Middle frontal gyrus (tissue), 1 donor: ENCODE results near the gene MYLIP.

Source experiments
- DNase-seq: peaks from one replicate; pipeline ENCODE4 v3.0.0-alpha.2; 2015; ENCODE audit warnings: low spot score; ENCODE audit errors: extremely low spot score

Gene MYLIP

DNA sequence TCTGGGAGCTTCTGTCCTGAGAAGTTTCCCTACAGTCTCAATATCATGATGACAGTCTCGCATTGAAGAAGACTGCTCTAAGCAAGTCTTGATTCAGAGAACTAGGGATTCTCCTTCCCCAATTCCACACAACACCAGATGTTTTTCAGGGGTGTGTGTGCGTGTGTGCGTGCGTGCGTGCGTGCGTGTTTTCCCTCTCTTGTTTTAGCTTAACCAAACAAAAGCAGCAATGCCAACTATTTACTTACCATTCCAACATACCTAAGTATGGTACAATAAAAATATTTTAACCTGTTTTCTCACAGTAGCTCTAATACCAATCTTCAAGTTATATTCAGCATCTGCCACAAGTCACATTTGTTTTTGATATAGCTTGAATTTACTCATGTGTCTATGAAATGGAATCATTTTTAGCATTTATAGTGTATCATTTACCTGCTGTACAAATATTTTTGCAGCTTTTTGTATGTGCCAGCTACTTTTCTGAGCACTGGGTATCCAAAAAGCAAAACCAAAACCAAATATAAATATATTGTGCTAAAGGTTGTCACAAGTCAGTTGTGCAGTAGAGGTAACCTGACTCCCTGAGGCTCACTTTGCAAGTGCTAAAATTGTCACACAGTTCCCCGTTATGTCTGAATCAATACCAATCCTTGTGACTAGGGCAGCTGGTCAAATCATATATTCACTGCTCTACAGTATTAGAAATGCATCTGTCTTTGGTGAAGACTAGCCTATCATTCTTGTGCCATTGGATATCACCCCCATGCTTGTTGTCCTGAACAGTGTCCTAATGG, 21.7 kb upstream of the MYLIP start:
- no peak for DNase-seq

DNA sequence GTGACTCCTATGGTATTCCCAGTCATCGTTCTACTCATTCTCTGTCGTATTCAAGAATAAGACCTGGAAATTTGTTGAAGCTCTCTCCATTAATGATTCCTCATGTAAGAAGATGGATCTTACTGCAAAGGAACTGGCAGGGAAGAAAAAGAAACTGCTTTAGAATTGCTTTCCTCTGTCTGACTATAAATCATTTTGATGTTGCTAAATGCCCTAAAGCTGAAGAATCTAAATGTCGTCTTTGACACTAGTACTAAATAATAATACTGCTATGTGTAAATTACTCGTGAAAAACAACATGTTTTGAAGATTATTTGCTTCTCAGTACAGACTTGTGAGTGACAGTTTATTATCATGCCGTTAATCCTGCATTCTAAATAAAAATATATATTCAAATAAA, 20.5 kb upstream of the MYLIP start:
- no peak for DNase-seq

DNA sequence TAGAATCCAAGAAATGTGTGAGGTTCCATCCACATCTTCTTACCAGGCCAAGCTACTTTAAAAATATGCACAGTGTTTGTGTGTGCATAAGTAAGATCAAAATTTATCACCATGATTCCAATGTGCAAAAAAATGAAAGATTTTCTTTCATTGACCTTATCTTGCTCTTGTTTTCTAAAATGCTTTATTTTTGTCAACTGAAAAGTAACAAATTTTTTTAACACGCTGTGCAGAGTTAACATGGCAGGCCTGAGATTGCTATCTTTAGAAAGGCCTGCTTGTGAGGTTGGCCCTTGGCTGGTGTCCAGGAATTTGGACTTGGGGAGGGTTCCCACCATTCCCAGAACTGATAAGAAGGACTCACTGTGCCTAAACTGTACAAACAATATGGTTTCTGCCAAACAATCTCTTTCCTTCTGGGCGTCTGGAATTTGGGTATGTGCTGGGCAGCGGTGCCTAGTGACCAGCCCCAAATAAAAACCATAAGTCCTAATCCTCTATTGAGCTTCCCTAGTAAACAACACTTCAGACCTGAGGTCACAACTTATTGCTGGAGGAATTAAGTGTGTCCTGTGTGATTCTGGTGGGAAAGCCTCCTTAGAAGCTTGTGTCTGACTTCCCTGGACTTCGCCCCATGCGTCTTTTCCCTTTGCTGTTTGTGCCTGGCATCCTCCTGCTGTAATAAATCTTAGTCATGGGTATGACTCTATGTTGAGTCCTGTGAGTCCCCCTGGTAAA, 19.8 kb upstream of the MYLIP start:
- no peak for DNase-seq

DNA sequence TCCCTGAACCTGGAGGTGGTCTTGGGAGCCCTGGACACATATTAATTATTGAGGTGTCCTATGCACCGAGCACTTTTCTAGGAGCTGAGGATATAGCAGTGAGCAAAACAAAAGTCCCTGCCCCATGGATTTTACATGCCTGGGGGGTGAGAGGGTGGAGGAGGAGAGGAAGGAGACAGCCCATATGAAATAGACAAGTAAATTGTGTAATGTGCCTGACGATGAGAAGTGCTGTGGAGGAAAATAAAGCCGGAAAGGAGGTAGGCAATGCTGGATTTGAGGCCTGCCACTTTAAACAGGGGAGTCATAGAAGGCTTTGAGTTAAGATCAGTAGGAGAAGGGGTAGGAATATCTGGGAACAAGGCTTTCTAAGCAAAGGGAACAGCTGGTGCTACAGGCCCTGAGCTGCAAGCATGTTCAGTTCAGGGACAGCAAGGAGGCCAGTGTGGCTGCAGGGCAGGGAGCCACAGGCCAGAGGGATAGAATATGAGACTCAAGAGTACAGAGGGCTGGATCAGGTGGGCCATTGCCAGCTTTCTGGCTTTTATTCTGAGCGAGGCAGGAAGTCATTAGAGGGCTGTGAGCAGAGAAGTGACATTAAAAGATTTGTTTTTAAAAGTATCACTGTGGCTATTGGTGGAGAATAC, 19.1 kb upstream of the MYLIP start:
- no peak for DNase-seq

DNA sequence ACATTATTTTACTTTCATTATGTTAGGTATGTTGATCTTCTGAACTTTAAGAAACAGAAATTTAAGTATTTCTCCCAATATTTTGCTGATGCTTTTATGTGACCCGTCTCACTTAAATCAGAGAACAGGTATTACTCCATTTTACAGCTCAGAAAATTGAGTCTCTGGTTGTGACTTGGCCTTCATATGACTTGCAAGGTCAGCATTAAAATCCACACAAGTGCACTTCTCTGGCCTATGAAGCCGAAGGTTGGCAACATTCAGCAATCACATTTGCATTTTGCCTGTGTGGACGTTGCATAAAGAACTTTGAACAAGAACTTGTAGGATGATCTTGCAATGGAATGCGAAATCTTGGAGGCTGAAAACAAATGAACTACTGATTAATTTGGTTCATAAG, 10.1 kb upstream of the MYLIP start:
- no peak for DNase-seq

DNA sequence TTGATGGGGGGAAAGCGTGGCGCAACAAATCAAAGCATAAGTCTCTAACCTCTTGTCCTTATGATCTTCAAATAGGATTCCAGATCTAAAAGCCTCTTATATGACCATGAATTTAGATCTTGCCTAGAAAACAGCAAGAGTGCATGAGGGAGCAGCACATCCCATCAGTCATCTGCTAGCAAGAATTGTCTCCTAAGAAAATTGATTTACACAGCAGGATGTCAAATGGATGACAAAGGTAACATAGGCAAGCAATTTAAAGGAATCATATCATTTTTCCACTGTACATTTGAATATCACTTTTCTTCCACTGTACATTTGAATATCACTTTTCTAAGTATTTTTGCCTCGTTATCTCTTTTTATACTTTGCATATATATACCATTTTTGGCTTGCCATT, 7.5 kb upstream of the MYLIP start:
- no peak for DNase-seq

DNA sequence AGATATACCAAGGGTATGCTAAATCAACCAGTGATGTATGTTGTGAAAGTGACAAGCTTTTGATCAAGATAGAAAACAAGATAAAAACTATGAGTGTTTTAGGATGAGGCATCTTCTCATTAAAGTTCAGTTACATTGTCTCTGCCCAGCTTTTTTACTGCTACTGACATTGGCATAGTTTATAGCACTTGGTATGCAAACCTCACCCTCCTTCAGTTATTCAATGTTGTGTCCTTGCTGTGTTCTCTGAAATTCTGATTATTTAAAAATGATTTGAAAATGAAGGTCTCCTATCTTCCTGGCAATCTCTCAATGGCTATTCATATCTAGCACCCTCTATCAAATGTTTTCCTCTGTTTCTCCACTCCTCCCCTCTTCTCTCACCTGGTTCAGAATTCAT, 6.7 kb upstream of the MYLIP start:
- no peak for DNase-seq

DNA sequence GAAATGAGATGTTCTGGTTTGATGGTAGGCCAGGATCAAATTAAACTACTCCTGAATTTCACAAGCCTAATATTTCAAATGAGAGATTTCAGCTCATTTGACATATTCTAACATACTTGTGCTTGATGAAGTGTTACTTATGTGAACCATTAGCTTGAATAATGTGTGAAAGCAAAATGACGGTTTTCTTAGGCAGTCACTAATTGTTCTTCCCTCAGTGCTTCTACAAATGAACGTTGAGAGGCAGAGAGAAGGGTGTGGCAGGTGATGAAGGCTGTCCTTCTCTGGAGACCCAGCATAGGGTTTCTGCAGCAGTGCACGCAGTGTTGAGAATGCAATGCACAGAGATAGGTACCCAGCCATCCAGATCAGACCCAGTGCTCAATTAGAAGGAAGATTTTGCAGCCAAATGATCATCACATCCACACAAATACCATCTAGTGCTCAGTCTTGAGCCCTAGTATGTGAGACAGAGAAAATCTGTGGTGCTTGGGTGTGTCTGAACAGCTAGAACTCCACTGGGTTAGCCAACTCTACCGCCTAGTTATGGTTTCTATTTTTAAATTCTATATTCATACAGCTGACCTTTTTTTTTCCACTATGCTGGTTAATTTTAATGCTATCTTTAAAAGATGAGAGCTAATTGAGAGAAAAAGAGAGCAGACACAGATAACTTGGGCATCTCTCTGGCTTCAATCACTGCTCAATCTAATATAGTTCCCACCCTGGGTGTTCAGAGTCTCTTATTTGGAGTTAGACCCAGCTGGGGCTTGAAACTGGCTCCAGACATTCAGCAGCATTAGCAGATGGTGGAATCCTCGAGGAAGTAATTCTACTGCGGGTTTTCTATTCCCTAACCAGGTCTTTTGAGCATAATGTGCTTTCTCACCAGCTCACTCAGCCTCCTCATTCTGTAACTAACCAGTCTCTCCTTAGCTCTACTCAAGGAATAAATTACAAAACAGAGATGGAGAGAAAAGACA, 4.4 kb upstream of the MYLIP start:
- DNase-seq = no peak

DNA sequence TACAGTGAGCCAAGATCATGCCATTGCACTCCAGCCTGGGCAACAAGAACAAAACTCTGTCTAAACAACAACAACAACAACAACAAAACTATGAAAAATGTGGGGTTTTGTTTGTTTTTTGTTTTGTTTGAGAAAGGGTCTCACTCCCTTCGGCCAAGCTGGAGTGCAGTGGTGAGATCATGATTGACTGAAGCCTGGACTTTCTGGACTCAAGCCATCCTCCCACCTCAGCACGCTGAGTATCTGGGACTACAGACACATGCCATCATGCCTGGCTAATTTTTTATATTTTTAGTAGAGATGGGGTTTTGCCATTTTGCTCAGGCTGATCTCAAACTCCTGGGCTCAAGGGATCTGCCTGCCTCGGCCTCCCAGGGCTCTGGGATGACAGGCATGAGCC, 2.8 kb upstream of the MYLIP start:
- no peak for DNase-seq

DNA sequence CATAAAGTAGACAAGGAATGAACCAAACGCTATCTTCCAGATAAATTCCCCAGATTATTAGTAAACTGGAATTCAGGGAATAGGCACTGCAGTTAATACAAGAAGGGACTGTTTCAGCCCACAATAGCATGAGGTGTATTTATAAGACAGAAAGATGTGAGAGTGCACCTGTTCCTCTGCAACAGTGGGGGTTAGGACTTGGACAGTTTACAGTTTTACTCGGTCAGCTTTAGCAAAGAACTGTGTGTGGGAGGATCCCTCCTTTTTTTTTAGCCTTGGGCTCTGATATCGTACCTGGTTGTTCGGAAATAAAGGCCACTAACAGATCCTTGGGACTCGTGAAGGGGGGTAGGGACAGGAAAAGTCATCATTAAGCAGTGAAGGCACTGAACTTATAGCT, 2.0 kb upstream of the MYLIP start:
- no peak for DNase-seq

DNA sequence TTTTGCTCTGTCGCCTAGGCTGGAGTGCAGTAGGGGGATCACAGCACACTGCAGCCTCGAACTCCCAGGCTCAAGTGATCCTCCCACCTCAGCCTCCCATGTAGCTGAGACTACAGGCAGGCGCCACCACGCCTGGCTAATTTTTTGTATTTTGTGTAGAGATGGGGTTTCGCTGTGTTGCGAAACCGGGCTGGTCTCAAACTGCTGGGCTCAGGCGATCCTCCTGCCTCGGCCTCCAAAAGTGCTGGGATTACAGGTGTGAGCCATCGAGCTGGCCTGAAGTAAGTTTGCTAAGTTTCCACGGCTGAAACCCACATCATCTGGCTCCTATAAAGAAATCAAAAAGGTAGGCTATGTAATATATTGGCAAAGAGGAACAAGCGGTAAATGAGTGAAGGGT, 1.4 kb upstream of the MYLIP start:
- no peak for DNase-seq

DNA sequence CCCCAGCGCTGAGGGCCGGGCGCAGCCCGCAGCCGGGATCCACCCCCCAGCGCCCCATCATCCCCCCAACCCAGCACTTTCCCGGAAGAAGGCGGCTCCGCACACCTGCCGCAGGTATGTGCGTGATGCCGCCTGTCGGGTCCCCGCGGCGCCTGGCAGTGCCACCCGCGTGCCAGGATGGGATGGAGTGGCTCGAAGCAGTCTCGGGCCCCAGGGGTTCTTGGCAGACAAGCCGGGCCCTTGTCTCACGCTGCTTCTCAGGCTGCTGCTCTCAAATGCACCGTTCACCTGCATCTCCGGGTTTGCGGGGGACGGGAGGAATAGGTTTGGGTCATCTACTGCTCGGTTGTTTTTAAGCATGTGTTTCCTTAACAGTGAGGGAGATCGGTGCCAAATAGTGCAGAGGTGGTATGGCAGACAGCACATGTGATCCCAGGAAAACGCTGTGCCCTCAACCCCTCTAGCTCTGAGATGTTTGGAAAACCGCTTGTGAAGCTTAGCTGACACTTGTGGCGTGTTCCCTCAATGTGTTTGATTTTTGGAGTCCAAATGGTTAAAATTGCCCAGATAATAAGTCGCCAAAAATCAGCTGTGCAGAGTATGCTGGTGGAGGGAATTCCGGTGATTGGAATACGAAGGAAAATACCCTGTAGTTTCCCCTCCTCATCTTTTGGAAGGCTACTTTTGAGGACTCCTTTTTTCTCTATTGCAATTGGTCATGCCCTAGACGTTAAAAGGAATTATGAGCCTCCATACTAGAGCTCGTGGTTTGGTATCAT, 926 bp downstream of the MYLIP start:
- DNase-seq = no peak

DNA sequence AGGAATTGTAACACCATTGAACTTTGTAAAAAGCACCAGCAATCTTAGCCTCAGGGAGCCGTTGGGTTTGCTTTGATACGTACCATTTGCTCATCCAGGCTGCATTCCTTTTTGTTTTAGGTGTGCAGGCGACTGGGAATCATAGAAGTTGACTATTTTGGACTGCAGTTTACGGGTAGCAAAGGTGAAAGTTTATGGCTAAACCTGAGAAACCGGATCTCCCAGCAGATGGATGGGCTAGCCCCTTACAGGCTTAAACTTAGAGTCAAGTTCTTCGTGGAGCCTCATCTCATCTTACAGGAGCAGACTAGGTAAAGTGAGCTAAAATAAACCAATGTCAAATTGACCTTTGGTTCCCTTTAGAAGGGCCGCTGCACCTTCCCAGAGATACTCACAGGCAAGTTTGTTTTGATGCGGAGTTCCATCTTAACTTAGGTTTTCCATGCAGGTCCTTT, 1.6 kb downstream of the MYLIP start:
- no peak for DNase-seq

DNA sequence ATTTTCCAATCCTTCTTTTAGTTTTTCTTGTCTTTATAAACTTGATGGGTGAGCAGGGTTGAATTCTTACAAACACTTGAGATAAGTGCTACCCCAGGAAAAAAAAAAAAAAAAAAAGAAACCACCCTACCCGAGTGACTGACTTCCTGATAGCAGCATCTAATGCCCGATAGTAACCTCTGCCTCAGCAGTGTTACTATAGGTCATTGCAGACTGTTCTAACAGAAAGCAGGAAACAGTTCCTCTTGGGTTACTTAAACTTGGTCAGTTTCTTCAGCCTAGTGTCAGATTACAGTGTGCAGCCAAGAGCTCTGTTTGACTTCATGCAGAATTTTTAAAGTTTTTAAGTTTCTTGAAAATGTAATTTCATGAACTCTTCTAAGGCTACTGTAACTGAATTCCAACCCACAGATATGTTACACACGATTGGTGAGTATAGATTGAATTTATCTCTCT, 2.1 kb downstream of the MYLIP start:
- no peak for DNase-seq

DNA sequence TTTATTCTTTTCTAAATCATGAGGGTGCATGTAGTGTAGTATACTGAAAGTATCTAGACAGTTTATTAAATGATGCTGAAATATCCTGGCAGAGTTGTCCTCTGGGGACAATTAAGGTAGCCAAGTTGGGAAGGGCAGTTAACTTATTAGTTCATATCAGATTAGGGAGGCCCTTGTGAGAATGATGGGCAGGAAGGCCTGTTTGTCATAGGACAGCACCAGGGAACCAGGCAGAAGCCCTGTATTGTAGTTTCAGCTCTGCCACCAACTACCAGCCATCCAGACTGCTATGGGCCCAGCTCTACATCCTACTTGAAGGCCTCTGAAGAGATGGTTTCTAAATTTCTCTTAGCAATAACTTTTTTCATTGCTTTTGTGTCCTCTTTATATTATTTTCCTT, 4.0 kb downstream of the MYLIP start:
- no peak for DNase-seq

DNA sequence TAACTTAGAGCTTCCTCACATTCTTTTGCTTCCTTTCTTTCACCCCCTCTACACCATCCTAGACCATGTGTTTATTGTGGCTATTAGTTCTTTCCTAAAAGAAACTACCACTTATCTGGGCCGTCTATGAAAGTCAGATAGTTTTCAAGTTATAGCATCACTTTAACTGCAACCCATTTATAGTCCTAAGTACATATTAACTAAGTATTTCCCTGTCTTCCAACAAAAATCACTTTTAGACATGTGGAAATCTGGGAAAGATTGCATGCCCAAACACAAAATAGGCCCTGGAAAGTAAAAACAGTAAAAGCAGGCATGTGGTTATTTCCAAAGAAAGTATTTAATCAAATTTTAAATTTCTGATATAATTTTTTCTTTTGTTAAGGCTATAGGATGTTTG, 5.5 kb downstream of the MYLIP start:
- DNase-seq = no peak

DNA sequence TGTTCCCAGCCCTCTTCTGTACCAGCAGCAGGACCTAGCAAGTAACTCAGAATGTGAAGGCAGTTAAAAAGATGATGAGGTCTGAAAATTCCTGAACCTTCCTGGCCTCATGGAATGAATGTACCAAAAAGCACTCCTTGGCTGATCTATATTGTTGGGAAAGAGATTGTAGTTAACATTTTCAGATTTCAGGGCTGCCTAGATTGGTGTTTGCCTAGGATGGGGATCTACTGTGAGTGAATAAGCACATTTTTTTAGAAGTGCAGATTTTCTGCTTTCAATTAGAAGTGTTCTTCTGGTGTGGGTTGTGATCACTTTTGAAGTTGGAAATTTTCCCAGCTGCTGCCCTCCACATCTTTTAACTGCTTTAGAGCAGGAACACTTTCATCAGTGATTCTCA, 6.2 kb downstream of the MYLIP start:
- DNase-seq = no peak

DNA sequence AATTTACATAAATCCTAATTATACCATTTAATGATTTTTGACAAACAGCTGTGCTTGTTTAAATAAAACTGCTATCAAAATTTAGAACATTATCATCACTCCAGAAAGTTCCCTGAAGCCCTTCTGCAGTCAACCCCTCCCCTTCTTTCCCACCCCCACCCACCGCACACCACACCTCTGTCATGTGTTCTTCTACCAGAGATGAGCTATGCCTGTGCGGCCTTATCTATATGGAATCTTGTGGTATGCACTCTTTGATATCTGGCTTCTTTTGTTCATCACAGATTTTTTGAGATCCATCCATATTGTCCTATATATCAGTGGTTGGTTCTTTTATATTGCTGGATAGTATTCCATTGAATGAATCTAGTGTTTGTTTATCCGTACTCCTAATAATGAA, 7.2 kb downstream of the MYLIP start:
- no peak for DNase-seq

DNA sequence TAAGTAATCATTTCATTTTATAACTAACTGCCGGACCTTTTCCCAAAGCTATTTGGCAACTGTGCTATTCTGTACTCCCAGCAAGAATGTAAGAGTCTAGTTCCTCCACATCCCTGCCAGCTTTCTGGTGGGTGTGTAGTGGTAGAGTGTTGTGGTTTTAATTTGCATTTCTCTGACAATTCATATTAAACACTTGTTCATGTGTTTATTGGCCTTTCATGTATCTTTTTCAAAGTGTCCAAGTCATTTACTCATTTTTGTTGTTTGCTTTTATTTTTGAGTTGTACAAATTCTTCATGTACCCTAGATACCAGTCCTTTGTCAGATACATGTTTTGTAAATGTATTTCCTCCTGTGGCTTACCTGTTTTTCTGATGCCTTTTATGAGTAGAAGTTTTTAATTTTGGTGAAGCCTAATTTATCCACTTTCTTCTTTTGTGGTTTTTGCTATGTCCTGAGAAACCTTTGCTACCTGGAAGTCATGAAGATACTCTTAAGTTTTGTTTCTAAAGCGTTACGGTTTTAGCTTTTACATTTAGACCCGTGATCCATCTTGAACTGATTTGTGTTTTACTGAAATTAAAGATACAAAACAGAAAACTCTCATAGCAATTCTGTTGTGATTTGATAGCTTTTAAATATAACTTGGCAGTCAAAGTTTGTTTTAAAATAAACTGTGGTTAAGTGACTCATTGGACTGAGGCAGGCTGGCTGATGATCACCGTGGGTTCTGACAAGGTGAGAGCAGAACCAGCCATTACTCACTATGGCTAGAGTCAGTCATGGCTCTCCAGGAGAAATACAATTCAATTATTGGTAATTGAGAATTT, 8.0 kb downstream of the MYLIP start:
- no peak for DNase-seq

DNA sequence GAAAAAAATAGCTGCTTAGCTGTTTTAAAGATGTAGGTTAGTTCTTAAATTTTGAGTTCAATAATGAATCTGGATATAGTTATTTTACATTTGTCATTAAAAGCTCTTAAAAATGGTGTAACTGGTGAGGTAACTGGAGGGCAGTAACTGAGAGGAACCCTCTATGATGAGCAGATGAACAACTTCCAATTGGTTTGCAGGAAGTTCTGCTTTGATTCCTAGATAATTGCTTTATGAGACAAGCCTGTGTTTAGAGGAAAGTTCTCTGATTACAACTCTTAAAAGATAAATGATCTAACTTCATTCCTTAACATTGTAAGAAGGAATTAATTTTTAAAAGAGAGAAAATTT, 8.5 kb downstream of the MYLIP start:
- DNase-seq = no peak
